GM12875 (cell line): ENCODE data around the gene HPGDS.

Source experiments
- H3K4me3 ChIP-seq: one replicate; pipeline ENCODE4 v1.5.1; 2011; ENCODE audit warnings: low read depth, low read length, control low read depth
- TF ChIP-seq, protein P1 (sequence below): IDR thresholded peaks from 2 replicates; pipeline ENCODE4 v1.5.1; 2011; ENCODE audit warnings: low read depth, mild to moderate bottlenecking, control low read depth, inconsistent platforms, low read length, moderate library complexity, borderline replicate concordance; ENCODE audit not compliant: insufficient read depth

Gene HPGDS

DNA sequence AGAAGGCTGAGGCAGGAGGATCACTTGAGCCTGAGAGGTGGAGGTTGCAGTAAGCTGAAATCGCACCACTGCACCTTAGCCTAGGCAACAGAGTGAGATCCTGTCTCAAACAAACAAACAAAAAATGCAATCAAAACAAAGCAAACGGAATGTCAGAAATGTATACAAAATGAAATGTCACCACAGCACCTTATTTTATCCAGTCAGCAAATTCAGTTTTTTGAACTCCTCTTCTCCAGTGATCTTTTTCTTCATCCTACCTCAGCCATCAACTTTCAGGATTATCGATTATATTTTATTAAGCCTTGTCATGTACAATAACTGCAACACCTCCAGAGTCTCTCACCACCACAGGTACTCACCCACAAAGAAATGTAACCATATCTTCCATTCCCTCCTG, 31.1 kb upstream of the HPGDS start:
- H3K4me3 ChIP-seq: no peak overlapping the region

DNA sequence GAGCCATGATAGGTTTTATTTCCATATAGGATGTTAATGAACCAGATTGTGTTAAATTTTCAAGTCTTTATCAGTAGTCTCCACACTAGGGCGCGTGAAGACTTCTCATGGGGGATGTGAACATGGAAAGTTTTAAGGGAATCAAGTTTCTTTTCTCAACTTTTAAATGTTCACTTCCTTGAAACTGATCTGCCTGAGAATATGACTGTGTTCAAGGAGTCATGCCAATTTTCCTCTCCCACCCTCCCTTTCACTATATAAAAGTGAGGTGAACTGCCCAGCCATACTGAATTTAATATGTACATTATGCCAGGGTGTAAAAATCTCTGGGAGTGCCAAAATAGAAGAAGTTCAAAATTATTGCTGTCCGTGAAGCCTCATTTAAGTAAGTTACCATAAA, 30.4 kb upstream of the HPGDS start:
- TF ChIP-seq, protein P1, sequence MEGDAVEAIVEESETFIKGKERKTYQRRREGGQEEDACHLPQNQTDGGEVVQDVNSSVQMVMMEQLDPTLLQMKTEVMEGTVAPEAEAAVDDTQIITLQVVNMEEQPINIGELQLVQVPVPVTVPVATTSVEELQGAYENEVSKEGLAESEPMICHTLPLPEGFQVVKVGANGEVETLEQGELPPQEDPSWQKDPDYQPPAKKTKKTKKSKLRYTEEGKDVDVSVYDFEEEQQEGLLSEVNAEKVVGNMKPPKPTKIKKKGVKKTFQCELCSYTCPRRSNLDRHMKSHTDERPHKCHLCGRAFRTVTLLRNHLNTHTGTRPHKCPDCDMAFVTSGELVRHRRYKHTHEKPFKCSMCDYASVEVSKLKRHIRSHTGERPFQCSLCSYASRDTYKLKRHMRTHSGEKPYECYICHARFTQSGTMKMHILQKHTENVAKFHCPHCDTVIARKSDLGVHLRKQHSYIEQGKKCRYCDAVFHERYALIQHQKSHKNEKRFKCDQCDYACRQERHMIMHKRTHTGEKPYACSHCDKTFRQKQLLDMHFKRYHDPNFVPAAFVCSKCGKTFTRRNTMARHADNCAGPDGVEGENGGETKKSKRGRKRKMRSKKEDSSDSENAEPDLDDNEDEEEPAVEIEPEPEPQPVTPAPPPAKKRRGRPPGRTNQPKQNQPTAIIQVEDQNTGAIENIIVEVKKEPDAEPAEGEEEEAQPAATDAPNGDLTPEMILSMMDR: no peak
- H3K4me3 ChIP-seq: no peak overlapping the region

More for the DNA sequence above, 31.1 kb upstream of the HPGDS start:
- TF ChIP-seq, protein P1: no peak

DNA sequence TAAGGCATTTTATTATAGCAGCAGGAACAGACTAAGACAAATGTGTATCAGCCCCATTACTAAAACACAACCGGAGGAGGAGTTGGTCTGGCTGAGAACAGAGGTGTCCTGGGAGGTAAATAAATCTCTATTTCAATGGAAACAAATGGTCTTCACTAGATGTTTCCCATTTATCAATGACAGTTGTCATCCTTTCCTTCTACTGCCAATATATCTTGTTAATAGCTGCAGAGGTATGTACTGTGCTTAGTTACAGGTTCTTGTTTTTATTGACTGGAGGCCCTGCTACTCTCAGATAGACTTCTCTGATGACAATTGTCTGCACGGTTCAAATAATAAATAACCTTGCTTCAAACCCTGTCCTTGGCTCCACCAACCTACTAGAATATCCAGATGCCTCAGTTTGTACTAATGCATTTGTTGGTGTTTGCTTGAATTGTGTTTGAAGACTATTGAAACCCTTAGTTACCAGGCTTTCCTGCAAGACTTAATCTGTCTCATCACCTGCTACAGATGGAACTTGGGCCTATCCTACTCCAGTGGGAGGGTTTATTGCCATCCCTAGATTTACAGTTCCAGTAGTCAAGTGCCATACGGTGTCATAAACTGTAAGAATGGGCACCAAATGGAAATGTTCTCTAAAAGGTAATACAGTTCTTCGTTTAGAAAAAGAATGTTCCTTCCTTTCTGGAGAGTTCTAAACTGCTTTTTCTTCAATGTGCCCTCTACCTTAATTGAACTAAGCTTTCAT, 29.8 kb upstream of the HPGDS start:
- H3K4me3 ChIP-seq: no peak overlapping the region
- TF ChIP-seq, protein P1: no peak

DNA sequence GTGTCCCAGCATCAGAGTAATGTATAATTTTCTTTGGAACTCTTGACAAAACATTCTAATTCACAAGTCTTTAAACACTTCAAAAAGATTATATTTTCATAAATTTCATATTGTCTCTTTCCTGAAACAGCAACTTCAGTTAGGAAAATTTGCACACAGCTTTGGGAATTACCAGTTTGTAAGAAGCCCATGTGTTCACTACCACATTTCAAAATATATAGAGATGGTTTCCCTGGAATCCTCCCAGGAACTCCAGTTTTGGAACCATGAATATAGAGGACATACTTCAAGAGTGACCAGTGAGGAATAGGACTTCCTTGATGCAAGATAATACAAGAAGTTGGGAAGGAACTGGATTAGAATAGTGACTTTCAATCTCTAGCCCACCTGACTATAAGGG, 28.7 kb upstream of the HPGDS start:
- no peak overlapping the region for H3K4me3 ChIP-seq
- TF ChIP-seq, protein P1: no peak

DNA sequence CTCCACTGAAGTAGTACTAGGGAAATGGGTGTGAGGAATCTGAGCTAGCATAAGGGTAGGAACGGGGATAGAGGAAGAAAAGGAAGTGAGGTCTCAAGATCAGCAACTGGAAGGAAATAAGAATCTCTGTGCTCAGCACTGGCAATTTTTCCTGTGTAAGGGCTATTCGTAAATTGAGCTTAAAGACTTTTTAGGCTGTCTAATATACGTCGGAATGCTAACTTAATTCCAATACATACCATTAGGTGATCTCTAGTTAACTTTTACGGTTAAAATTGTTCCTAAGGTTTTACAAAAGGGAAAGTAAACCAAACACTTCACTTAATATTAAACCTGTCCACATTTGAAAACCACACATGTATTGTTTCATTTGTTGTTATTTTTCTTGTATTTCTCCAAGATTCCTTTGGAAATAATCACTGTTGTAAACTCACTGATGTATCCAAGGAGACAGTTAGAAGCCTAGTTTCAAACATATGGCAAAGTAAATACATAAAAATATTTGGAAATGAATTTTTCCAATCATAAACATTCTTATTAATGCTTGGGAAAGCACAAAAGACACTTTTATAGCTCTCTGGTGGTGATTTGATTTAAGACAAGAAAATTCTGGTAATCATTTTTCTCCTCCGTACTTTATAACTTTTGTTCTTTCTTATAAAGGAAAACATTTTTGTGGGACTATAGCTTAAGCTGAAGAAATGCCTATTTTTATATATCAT, 28.1 kb upstream of the HPGDS start:
- H3K4me3 ChIP-seq: no peak overlapping the region
- TF ChIP-seq, protein P1: no peak

DNA sequence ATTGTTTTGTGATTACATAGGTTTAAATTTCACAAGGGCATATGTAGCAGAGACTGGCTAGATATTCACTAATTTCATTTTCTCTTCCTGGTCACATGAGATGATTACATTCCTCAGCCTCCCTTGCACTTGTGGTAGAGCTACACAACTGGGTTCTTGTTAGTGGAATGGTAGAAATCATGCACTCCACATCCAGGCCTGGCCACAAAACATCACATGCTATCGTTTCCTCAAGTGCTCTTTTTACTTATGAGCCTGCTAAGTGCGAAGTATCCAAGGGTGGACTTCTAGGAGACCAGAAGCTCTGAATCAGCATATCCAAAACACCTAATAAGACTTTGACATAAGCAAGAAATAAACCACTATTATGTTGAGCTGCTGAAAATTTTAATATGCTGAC, 26.4 kb upstream of the HPGDS start:
- TF ChIP-seq, protein P1: no peak
- H3K4me3 ChIP-seq: no peak overlapping the region

DNA sequence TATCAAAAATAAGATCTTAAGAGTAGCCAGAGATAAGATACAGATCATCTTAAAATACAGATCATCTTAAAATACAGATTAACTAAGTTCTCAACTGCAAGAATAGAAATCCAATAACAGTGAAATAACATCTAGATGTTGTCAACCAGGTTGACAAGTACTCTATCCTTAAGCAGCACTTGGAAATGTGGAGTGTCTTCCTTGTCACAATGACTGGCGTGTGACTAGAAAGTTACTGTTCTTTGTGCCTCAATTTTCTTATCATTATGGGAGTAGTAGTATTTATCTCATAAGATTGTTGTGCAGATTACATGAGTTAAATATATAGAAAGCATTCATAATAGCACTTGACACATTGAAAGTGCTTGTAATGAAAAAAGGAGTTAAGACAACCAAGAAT, 25.8 kb upstream of the HPGDS start:
- no peak overlapping the region for H3K4me3 ChIP-seq
- TF ChIP-seq, protein P1: no peak
